Ishikawa (cell line): ENCODE data around the gene ATXN1.

Source experiments
- CEBPB ChIP-seq: IDR thresholded peaks from 2 replicates; pipeline ENCODE4 v1.6.1; 2012
- CREB1 ChIP-seq: IDR thresholded peaks from 2 replicates; pipeline ENCODE4 v1.6.1; 2012; ENCODE audit warnings: low read depth
- EGR1 ChIP-seq: IDR thresholded peaks from 2 replicates; pipeline ENCODE4 v1.6.1; 2012
- EP300 ChIP-seq: IDR thresholded peaks from 2 replicates; pipeline ENCODE4 v1.6.1; 2012; ENCODE audit warnings: borderline replicate concordance
- FOXM1 ChIP-seq: IDR thresholded peaks from 2 replicates; pipeline ENCODE4 v1.6.1; 2012; ENCODE audit warnings: low read depth, borderline replicate concordance
- NFIC ChIP-seq: IDR thresholded peaks from 2 replicates; pipeline ENCODE4 v1.6.1; 2012
- RAD21 ChIP-seq: IDR thresholded peaks from 2 replicates; pipeline ENCODE4 v1.6.1; 2012; ENCODE audit warnings: low read depth
- TAF1 ChIP-seq: IDR thresholded peaks from 2 replicates; pipeline ENCODE4 v1.6.1; 2012; ENCODE audit warnings: low read depth, mild to moderate bottlenecking
- YY1 ChIP-seq: IDR thresholded peaks from 2 replicates; pipeline ENCODE4 v1.6.1; 2012; ENCODE audit warnings: low read depth
- ZBTB7A ChIP-seq: IDR thresholded peaks from 2 replicates; pipeline ENCODE4 v1.6.1; 2012; ENCODE audit warnings: low read depth
- TF ChIP-seq, protein P1 (sequence below): IDR thresholded peaks from 2 replicates; pipeline ENCODE4 v1.6.1; 2012
- TF ChIP-seq, protein P2 (sequence below): IDR thresholded peaks from 2 replicates; pipeline ENCODE4 v1.6.1; 2012
- TF ChIP-seq, protein P3 (sequence below): IDR thresholded peaks from 2 replicates; pipeline ENCODE4 v1.6.1; 2012; ENCODE audit warnings: low read depth, mild to moderate bottlenecking

DNA sequence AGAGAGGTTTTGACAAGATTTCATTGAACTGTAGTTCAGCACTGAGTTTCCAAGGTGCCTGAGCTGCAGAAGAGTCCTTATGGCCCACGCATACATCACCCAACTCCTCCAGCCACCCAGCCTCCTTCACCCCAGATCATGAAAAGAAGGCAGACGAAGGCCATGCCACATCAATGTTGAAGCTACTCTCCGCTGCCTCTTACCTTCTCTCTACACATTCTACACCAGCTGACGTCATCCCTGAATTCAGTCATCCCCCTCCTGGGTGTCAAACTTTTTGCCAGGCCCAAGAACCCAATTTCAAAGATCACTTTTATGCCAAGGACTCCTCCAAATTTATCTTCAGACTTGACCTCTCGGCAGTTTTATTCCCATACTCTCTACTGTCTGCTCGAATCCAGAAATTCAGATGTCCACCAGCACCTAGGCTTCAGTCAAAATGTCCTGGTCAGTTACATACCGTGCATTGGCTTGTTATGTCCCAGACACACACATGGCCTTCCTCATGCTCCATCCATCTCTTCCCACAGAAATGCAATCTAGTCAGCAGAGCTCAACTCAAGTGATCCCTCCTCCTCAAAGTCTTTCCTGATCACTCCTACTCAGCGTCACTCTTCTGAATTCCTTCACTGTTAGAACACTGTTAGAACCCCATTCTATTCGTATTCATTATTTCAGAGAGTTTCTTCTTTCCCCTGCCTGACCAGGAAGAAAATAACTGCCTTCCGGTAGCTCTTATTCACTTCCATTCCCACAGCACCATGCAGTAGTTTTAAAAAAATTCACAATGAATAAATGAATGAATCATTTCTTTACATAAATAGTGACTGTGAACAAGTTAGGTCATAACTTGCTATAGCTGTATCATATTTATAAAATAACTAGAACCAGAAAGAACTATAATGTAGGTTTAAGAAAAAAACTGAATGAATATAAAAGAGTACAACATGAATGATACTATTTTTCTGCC, 11.5 kb downstream of the ATXN1 start:
- TF ChIP-seq YY1, result no peak
- no peak for TF ChIP-seq EP300
- TF ChIP-seq, protein P1, sequence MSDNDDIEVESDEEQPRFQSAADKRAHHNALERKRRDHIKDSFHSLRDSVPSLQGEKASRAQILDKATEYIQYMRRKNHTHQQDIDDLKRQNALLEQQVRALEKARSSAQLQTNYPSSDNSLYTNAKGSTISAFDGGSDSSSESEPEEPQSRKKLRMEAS, result no peak
- no peak for TF ChIP-seq CEBPB
- TF ChIP-seq, protein P2, sequence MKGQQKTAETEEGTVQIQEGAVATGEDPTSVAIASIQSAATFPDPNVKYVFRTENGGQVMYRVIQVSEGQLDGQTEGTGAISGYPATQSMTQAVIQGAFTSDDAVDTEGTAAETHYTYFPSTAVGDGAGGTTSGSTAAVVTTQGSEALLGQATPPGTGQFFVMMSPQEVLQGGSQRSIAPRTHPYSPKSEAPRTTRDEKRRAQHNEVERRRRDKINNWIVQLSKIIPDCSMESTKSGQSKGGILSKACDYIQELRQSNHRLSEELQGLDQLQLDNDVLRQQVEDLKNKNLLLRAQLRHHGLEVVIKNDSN, result no peak
- TF ChIP-seq, protein P3, sequence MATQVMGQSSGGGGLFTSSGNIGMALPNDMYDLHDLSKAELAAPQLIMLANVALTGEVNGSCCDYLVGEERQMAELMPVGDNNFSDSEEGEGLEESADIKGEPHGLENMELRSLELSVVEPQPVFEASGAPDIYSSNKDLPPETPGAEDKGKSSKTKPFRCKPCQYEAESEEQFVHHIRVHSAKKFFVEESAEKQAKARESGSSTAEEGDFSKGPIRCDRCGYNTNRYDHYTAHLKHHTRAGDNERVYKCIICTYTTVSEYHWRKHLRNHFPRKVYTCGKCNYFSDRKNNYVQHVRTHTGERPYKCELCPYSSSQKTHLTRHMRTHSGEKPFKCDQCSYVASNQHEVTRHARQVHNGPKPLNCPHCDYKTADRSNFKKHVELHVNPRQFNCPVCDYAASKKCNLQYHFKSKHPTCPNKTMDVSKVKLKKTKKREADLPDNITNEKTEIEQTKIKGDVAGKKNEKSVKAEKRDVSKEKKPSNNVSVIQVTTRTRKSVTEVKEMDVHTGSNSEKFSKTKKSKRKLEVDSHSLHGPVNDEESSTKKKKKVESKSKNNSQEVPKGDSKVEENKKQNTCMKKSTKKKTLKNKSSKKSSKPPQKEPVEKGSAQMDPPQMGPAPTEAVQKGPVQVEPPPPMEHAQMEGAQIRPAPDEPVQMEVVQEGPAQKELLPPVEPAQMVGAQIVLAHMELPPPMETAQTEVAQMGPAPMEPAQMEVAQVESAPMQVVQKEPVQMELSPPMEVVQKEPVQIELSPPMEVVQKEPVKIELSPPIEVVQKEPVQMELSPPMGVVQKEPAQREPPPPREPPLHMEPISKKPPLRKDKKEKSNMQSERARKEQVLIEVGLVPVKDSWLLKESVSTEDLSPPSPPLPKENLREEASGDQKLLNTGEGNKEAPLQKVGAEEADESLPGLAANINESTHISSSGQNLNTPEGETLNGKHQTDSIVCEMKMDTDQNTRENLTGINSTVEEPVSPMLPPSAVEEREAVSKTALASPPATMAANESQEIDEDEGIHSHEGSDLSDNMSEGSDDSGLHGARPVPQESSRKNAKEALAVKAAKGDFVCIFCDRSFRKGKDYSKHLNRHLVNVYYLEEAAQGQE, result no peak
- TF ChIP-seq EGR1, result no peak
- no peak for TF ChIP-seq CREB1
- TF ChIP-seq RAD21, result no peak
- no peak for TF ChIP-seq TAF1
- TF ChIP-seq FOXM1, result no peak
- TF ChIP-seq NFIC, result no peak
- TF ChIP-seq ZBTB7A, result no peak
